Measurements from ENCODE around the gene COL15A1.

GRCh38 chr9:98999152-98999525, 55.4 kb downstream of the COL15A1 start:
- TF ChIP-seq CTCF (IDR thresholded peaks at IDR 0.05) (no peak), POLR2A (IDR thresholded peaks at IDR 0.05) (no peak), EP300 (IDR thresholded peaks at IDR 0.05) (no peak)

All from tibial nerve (tissue), 4 donors.